Measurements from ENCODE around the gene GPATCH11.

DNA sequence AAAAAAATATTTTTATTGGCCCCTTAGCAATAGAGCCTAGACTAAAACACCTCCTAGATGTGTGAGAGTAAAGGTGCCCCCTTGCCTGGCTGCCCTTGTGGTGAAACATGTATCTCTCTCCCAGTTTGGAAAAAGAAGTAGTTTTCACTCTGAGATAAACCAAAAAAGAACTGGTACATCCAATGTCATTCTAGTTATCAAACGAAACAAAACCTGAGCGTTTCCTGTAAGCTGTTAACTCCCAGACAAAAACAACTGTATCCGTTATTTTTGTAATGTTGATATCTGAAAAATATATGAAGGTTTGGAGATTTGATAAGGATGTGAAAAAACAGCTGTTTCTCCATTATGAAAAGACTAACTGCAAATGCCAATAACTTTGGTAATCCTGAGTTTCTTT, 24.5 kb upstream of the GPATCH11 start:
- TF ChIP-seq, protein P1, sequence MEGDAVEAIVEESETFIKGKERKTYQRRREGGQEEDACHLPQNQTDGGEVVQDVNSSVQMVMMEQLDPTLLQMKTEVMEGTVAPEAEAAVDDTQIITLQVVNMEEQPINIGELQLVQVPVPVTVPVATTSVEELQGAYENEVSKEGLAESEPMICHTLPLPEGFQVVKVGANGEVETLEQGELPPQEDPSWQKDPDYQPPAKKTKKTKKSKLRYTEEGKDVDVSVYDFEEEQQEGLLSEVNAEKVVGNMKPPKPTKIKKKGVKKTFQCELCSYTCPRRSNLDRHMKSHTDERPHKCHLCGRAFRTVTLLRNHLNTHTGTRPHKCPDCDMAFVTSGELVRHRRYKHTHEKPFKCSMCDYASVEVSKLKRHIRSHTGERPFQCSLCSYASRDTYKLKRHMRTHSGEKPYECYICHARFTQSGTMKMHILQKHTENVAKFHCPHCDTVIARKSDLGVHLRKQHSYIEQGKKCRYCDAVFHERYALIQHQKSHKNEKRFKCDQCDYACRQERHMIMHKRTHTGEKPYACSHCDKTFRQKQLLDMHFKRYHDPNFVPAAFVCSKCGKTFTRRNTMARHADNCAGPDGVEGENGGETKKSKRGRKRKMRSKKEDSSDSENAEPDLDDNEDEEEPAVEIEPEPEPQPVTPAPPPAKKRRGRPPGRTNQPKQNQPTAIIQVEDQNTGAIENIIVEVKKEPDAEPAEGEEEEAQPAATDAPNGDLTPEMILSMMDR (IDR thresholded peaks at IDR 0.05; ENCODE audit: insufficient read depth, low read length, poor library complexity, severe bottlenecking) = no peak
- TF ChIP-seq EZH2phosphoT487 (conservative IDR thresholded peaks at IDR 0.05; ENCODE audit: low read length) = no peak
